ENCODE measurements around the gene IQGAP2. TPM values are rescaled to one million over a fixed set of nuclear protein-coding genes. Genes with fewer than 3 reads are reported as not detected.

IQGAP2 gene
- total RNA-seq, 1 donor from 2014 or later = 4.0 TPM

GRCh38 chr5:76391014-76391413 lies 12.1 kb upstream of the IQGAP2 start:
- no peak overlapping the region for H3K4me3 ChIP-seq (ENCODE audit: low read depth, low read length)
- no peak for DNase-seq (ENCODE audit: low read depth)
- H3K27me3 ChIP-seq (ENCODE audit: control insufficient read depth, insufficient read depth, low read length) = no peaks in the 10 kb centered on the region
- TF ChIP-seq CTCF (IDR thresholded peaks at IDR 0.05; ENCODE audit: insufficient read depth, low read length, poor library complexity, severe bottlenecking) = no peak
- no peaks in the 10 kb centered on the region for H3K36me3 ChIP-seq (ENCODE audit: control insufficient read depth, insufficient read depth, low read length)

- H3K36me3 ChIP-seq (ENCODE audit: control insufficient read depth, insufficient read depth, low read length) = no peaks in the 10 kb centered on the region
- no peak for DNase-seq (ENCODE audit: low read depth)
- H3K4me3 ChIP-seq (ENCODE audit: low read depth, low read length) = no peak overlapping the region
- no peaks in the 10 kb centered on the region for H3K27me3 ChIP-seq (ENCODE audit: control insufficient read depth, insufficient read depth, low read length)
- no peak for TF ChIP-seq CTCF (IDR thresholded peaks at IDR 0.05; ENCODE audit: insufficient read depth, low read length, poor library complexity, severe bottlenecking)
Measured at GRCh38 chr5:76393035-76393680, 9.9 kb upstream of the IQGAP2 start.

GRCh38 chr5:76397200-76397599 lies 5.9 kb upstream of the IQGAP2 start:
- H3K4me3 ChIP-seq (ENCODE audit: low read depth, low read length) = no peak overlapping the region
- peaks cover 5% of the 10 kb centered on the region for H3K27me3 ChIP-seq (ENCODE audit: control insufficient read depth, insufficient read depth, low read length)
- H3K36me3 ChIP-seq (ENCODE audit: control insufficient read depth, insufficient read depth, low read length) = no peaks in the 10 kb centered on the region
- TF ChIP-seq CTCF (IDR thresholded peaks at IDR 0.05; ENCODE audit: insufficient read depth, low read length, poor library complexity, severe bottlenecking) = no peak
- no peak for DNase-seq (ENCODE audit: low read depth)

- H3K36me3 ChIP-seq (ENCODE audit: control insufficient read depth, insufficient read depth, low read length) = no peaks in the 10 kb centered on the region
- H3K27me3 ChIP-seq (ENCODE audit: control insufficient read depth, insufficient read depth, low read length) = peaks cover 14% of the 10 kb centered on the region
- H3K4me3 ChIP-seq (ENCODE audit: low read depth, low read length) = no peak overlapping the region
- no peak for TF ChIP-seq CTCF (IDR thresholded peaks at IDR 0.05; ENCODE audit: insufficient read depth, low read length, poor library complexity, severe bottlenecking)
- DNase-seq (ENCODE audit: low read depth) = no peak
Measured at GRCh38 chr5:76399268-76399667, 3.8 kb upstream of the IQGAP2 start.

GRCh38 chr5:76400466-76400865 lies 2.6 kb upstream of the IQGAP2 start:
- no peak for DNase-seq (ENCODE audit: low read depth)
- Histone ChIP-seq H3K36me3 (ENCODE audit: control insufficient read depth, insufficient read depth, low read length) (no peaks in the 10 kb centered on the region), H3K4me3 (ENCODE audit: low read depth, low read length) (no peak overlapping the region), H3K27me3 (ENCODE audit: control insufficient read depth, insufficient read depth, low read length) (peaks cover 19% of the 10 kb centered on the region)
- no peak for TF ChIP-seq CTCF (IDR thresholded peaks at IDR 0.05; ENCODE audit: insufficient read depth, low read length, poor library complexity, severe bottlenecking)

- no peak for TF ChIP-seq CTCF (IDR thresholded peaks at IDR 0.05; ENCODE audit: insufficient read depth, low read length, poor library complexity, severe bottlenecking)
- DNase-seq (ENCODE audit: low read depth) = no peak
- H3K36me3 ChIP-seq (ENCODE audit: control insufficient read depth, insufficient read depth, low read length) = no peaks in the 10 kb centered on the region
- H3K27me3 ChIP-seq (ENCODE audit: control insufficient read depth, insufficient read depth, low read length) = peaks cover 19% of the 10 kb centered on the region
- H3K4me3 ChIP-seq (ENCODE audit: low read depth, low read length) = no peak overlapping the region
Measured at GRCh38 chr5:76401801-76402250, 1.3 kb upstream of the IQGAP2 start.

Measured in kidney epithelial cell (primary cell).